Caco-2 (cell line): ENCODE data around the gene C16orf90. TPM values are rescaled to one million over a fixed set of nuclear protein-coding genes. Genes with fewer than 3 reads are reported as not detected.

Experiments used
- BruUV-seq: library from RNA; stranded (reverse); fragments of 400-500 nt; replicated peaks from 2 replicates; lab custom pipeline; 2021; lab: Mats Ljungman, UMichigan
- CTCF ChIA-PET: fragments of 300-600 bp; sonication (Branson Sonifier 250); formaldehyde crosslinking; loops from one replicate; lab custom pipeline; 2022; ENCODE audit warnings: antibody characterized with exemption; lab: Charles Lee
- POLR2A ChIA-PET: fragments of 300-600 bp; sonication (Branson Sonifier 250); formaldehyde crosslinking; loops from one replicate; lab custom pipeline; 2022; ENCODE audit warnings: antibody characterized with exemption; lab: Charles Lee
- DNase-seq, 2 experiments: peaks; one replicate each; pipeline versions ENCODE4 v3.0.0 to v3.0.0-alpha.2; 2020 to 2022
- H3K27me3 ChIP-seq: replicated peaks from 2 replicates; pipeline ENCODE4 v1.6.0; 2011; ENCODE audit warnings: low read length; ENCODE audit not compliant: control insufficient read depth, insufficient read depth
- H3K36me3 ChIP-seq: 2 replicates; pipeline ENCODE4 v1.5.1; 2011; ENCODE audit warnings: low read length; ENCODE audit not compliant: control insufficient read depth, insufficient read depth
- H3K4me1 ChIP-seq: fragments of 250-450 bp; sonication (Bioruptor Pico); 2 replicates; pipeline ENCODE4 v1.5.1; 2020; ENCODE audit warnings: mild to moderate bottlenecking
- H3K4me3 ChIP-seq: 2 replicates; pipeline ENCODE4 v1.5.1; 2011; ENCODE audit warnings: low read depth, mild to moderate bottlenecking, control low read depth, low read length
- H3K9me3 ChIP-seq: fragments of 250-450 bp; sonication (Bioruptor Pico); 2 replicates; pipeline ENCODE4 v1.5.1; 2020; ENCODE audit warnings: mild to moderate bottlenecking, moderate library complexity
- H3K27ac Mint-ChIP-seq: one replicate; pipeline ENCODE4 v1.8.0; 2022; ENCODE audit warnings: mixed read lengths; ENCODE audit not compliant: unreplicated experiment
- H3K27me3 Mint-ChIP-seq: one replicate; pipeline ENCODE4 v1.8.0; 2022; ENCODE audit warnings: mixed read lengths; ENCODE audit not compliant: insufficient read depth, unreplicated experiment
- H3K36me3 Mint-ChIP-seq: one replicate; pipeline ENCODE4 v1.8.0; 2022; ENCODE audit warnings: mild to moderate bottlenecking, mixed read lengths; ENCODE audit not compliant: insufficient read depth, unreplicated experiment
- H3K4me1 Mint-ChIP-seq: one replicate; pipeline ENCODE4 v1.8.0; 2022; ENCODE audit warnings: low read depth, mixed read lengths; ENCODE audit not compliant: unreplicated experiment
- H3K4me3 Mint-ChIP-seq: one replicate; pipeline ENCODE4 v1.8.0; 2022; ENCODE audit warnings: mild to moderate bottlenecking, moderate library complexity, mixed read lengths; ENCODE audit not compliant: unreplicated experiment
- H3K9me3 Mint-ChIP-seq: one replicate; pipeline ENCODE4 v1.8.0; 2022; ENCODE audit warnings: mixed read lengths; ENCODE audit not compliant: unreplicated experiment
- CTCF ChIP-seq, 2 experiments: fragments of 200-600 bp in 1 of 2; IDR thresholded peaks; 1 replicate in 1 of 2; 2 replicates in 1 of 2; pipeline versions ENCODE4 v1.5.1 to v1.8.0; 2011 to 2022; ENCODE audit warnings: antibody characterized with exemption in 1 of 2, control low read depth in 1 of 2, inconsistent platforms in 1 of 2, low read depth in 1 of 2, low read length in 1 of 2, mild to moderate bottlenecking in 1 of 2, moderate library complexity in 1 of 2; ENCODE audit not compliant: insufficient read depth in 1 of 2, severe bottlenecking in 1 of 2, unreplicated experiment in 1 of 2
- intact Hi-C: fragments of 100-400 bp; cut with micrococcal nuclease; formaldehyde crosslinking; loops from one replicate; pipeline ENCODE4 v1.10.0; 2022; ENCODE audit not compliant: unreplicated experiment
- total RNA-seq: library from RNA; stranded (reverse); gene quantifications from 2 replicates; pipeline ENCODE4 v1.2.3, GENCODE V29; 2022

The C16orf90 gene
- total RNA-seq, 1 experiment from 2014 or later: not detected

GRCh38 chr16:3518292-3518985 is 23.1 kb upstream of the C16orf90 start:
- intact Hi-C loops: no loop called here
- ChIA-PET CTCF (no interaction called here), POLR2A (no interaction called here)
- Mint-ChIP-seq H3K36me3 (peaks cover 12% of the 10 kb centered on the region), H3K4me3 (no peak overlapping the region), H3K27ac (no peak overlapping the region), H3K9me3 (no peaks in the 10 kb centered on the region), H3K4me1 (no peaks in the 10 kb centered on the region), H3K27me3 (no peaks in the 10 kb centered on the region)
- Histone ChIP-seq H3K4me1 (no peaks in the 10 kb centered on the region), H3K9me3 (no peaks in the 10 kb centered on the region), H3K27me3 (no peaks in the 10 kb centered on the region; the same call in 1 of the 2 replicates), H3K4me3 (no peak overlapping the region), H3K36me3 (peaks cover 2% of the 10 kb centered on the region; the same call in 1 of the 2 replicates)
- no peak for DNase-seq
- BruUV-seq: no TSS peak
- no peak for TF ChIP-seq CTCF (IDR thresholded peaks at IDR 0.05; ENCODE audit: insufficient read depth in 1 of 2, low read depth in 1 of 2, low read length in 1 of 2, severe bottlenecking in 1 of 2, unreplicated experiment in 1 of 2)

- no peak for DNase-seq
- ChIA-PET POLR2A (no interaction called here), CTCF (no interaction called here)
- Mint-ChIP-seq H3K4me1 (no peaks in the 10 kb centered on the region), H3K9me3 (no peaks in the 10 kb centered on the region), H3K27ac (no peak overlapping the region), H3K4me3 (no peak overlapping the region), H3K36me3 (peaks cover 5% of the 10 kb centered on the region), H3K27me3 (no peaks in the 10 kb centered on the region)
- no TSS peak for BruUV-seq
- H3K4me3 ChIP-seq: no peak overlapping the region
- H3K36me3 ChIP-seq: peaks cover 2% of the 10 kb centered on the region; the same call in 1 of the 2 replicates
- H3K4me1 ChIP-seq: no peaks in the 10 kb centered on the region
- no peaks in the 10 kb centered on the region; the same call in 1 of the 2 replicates for H3K27me3 ChIP-seq
- TF ChIP-seq CTCF (IDR thresholded peaks at IDR 0.05; ENCODE audit: insufficient read depth in 1 of 2, low read depth in 1 of 2, low read length in 1 of 2, severe bottlenecking in 1 of 2, unreplicated experiment in 1 of 2): no peak
- no peaks in the 10 kb centered on the region for H3K9me3 ChIP-seq
- intact Hi-C loops: no loop called here
Measured at GRCh38 chr16:3515897-3516296, 20.6 kb upstream of the C16orf90 start.

GRCh38 chr16:3514621-3515020 is 19.3 kb upstream of the C16orf90 start:
- TF ChIP-seq CTCF (IDR thresholded peaks at IDR 0.05; ENCODE audit: insufficient read depth in 1 of 2, low read depth in 1 of 2, low read length in 1 of 2, severe bottlenecking in 1 of 2, unreplicated experiment in 1 of 2): no peak
- intact Hi-C loops: no loop called here
- Mint-ChIP-seq H3K9me3 (no peaks in the 10 kb centered on the region), H3K4me1 (no peaks in the 10 kb centered on the region), H3K27ac (no peak overlapping the region), H3K27me3 (no peaks in the 10 kb centered on the region), H3K36me3 (peaks cover 5% of the 10 kb centered on the region), H3K4me3 (no peak overlapping the region)
- ChIA-PET CTCF (no interaction called here), POLR2A (no interaction called here)
- no peaks in the 10 kb centered on the region for H3K9me3 ChIP-seq
- no peaks in the 10 kb centered on the region for H3K4me1 ChIP-seq
- no peak for DNase-seq
- no TSS peak for BruUV-seq
- peaks cover 2% of the 10 kb centered on the region for H3K36me3 ChIP-seq
- no peak overlapping the region for H3K4me3 ChIP-seq
- no peaks in the 10 kb centered on the region; the same call in 1 of the 2 replicates for H3K27me3 ChIP-seq
